ENCODE measurements around the gene LRRTM3. TPM values are rescaled to one million over a fixed set of nuclear protein-coding genes. Genes with fewer than 3 reads are reported as not detected.

Gene LRRTM3
- total and polyA plus RNA-seq, 11 donors: not detected

DNA sequence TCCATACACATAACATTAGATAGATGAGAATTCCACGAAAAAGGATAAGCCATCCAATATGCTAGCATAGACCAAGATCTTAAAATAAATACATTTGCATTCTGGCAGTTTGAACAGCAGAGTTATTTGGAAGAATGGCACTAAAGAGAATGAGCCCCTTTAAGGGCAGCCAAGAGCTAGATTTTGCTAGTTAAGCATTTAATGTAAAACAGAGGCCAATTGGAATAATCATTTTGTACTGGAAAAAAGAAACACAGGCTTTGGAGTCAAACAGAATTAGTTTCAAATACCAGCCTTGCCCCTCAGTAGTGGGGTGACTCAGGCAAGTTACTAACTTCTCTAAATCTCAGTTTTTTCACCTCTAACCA, 56.2 kb downstream of the LRRTM3 start:
- no peaks in the 10 kb centered on the region for H3K9me3 ChIP-seq
- 88 to 95% (median 93%) methylated on average over 1 of the region's 1 CpG for WGBS, 4 donors
- DNase-seq: no peak
- no peaks in the 10 kb centered on the region for H3K27me3 ChIP-seq
- no peaks in the 10 kb centered on the region for H3K36me3 ChIP-seq
- no peak overlapping the region for H3K4me3 ChIP-seq
- intact Hi-C loops (cut with DNase I): no loop called here
- TF ChIP-seq, protein P1, sequence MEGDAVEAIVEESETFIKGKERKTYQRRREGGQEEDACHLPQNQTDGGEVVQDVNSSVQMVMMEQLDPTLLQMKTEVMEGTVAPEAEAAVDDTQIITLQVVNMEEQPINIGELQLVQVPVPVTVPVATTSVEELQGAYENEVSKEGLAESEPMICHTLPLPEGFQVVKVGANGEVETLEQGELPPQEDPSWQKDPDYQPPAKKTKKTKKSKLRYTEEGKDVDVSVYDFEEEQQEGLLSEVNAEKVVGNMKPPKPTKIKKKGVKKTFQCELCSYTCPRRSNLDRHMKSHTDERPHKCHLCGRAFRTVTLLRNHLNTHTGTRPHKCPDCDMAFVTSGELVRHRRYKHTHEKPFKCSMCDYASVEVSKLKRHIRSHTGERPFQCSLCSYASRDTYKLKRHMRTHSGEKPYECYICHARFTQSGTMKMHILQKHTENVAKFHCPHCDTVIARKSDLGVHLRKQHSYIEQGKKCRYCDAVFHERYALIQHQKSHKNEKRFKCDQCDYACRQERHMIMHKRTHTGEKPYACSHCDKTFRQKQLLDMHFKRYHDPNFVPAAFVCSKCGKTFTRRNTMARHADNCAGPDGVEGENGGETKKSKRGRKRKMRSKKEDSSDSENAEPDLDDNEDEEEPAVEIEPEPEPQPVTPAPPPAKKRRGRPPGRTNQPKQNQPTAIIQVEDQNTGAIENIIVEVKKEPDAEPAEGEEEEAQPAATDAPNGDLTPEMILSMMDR (IDR thresholded peaks at IDR 0.05): no peak
- TF ChIP-seq POLR2A (IDR thresholded peaks at IDR 0.05): no peak
- no peak overlapping the region for H3K27ac ChIP-seq
- ATAC-seq: no peak
- peaks cover 0 to 7% (median 0%) of the 10 kb centered on the region in 12 donors for H3K4me1 ChIP-seq

DNA sequence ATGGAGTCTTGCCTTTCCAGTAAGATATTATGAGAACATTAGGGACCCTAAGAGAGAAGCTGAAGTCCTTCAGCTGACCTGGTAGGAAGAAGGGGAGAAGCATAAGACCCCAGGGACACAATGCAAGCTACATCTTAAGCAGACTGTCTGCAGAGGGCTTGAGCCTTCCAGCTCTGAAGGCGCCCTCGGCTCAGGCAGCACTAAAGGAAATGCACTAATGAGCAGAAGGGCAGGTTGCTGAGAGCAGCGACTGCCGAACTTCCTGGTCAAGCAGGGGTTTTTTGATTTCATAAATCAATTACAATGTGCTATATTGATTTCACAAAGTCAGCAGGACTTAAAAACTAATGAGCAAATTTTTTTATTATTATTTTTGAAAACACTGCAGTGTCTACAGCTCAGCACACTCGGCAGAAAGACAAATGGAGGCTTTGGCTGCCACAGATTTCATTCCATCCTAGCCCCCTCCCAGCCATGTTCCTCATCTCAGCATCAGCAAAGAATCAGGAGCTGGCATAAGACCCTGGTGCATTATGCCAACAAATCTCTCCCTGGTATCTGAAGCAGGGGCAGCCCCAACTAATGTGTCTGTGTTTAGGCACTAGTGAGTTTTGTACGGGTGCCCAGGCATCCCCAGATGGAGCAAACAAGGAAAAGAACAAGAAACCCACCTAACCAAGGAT, 57.1 kb downstream of the LRRTM3 start:
- TF ChIP-seq POLR2A (IDR thresholded peaks at IDR 0.05): no peak
- TF ChIP-seq, protein P1 (IDR thresholded peaks at IDR 0.05): no peak
- DNase-seq (no peak), ATAC-seq (no peak)
- Histone ChIP-seq H3K4me3 (no peak overlapping the region), H3K27ac (no peak overlapping the region), H3K4me1 (peaks cover 0 to 7% (median 0%) of the 10 kb centered on the region in 12 donors), H3K27me3 (no peaks in the 10 kb centered on the region), H3K36me3 (no peaks in the 10 kb centered on the region), H3K9me3 (no peaks in the 10 kb centered on the region)
- intact Hi-C loops (cut with DNase I): no loop called here
- 54 to 62% (median 55%) methylated on average over 6 of the region's 6 CpGs for WGBS, 4 donors

DNA sequence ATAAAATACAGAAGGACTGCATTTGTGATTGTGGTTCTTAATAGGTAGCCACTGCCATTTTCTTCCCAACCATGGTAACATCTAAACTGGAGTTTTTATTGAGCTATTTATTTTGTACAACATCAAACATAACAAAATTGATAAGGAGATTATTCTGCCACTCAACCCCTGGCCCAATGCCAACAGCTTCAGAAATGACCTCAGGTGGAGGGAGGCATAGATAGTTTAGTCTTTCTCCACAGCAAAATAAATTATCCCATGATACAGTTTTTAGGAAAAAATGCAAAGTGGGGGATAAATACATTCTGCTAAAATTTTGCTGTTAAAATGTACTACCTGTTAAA, 57.6 kb downstream of the LRRTM3 start:
- H3K4me3 ChIP-seq: no peak overlapping the region
- TF ChIP-seq, protein P1 (IDR thresholded peaks at IDR 0.05): no peak
- no peak for TF ChIP-seq POLR2A (IDR thresholded peaks at IDR 0.05)
- intact Hi-C loops (cut with DNase I): no loop called here

DNA sequence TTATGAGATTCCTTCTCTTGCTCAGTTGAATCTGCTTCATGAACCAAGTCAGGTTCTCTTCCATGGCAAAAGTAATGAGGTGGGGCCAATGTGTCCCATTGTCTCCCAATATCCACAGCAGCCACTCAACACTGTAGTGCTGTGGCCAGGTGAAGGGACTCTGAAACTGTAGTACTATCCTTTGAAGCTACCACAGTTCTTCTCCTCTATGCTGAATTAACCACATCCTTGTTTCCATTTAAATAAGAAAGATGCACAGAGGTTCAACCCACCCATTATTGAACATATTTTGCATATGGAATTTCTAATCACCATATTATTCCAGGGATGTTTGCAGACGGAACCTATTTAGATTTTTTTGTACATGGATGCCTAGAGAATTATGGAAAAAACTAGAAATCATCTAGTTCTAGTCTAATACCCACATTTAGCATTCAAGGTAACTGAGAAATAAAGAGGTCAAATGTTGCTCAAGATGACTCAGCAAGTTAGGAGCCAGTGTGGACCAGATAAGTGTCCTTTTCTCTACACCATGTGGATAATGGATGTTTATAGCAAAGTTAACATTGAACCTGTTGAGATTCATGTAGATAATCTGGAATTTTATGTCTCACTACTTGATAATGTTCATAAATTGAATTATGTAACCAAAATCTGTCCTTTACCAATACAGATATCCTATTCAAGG, 64.5 kb downstream of the LRRTM3 start:
- no peaks in the 10 kb centered on the region for H3K36me3 ChIP-seq

More for the DNA sequence above, 57.6 kb downstream of the LRRTM3 start:
- ATAC-seq (no peak), DNase-seq (no peak)
- Histone ChIP-seq H3K9me3 (no peaks in the 10 kb centered on the region), H3K4me1 (peaks cover 0 to 7% (median 0%) of the 10 kb centered on the region in 12 donors), H3K27ac (no peak overlapping the region), H3K36me3 (no peaks in the 10 kb centered on the region), H3K27me3 (no peaks in the 10 kb centered on the region)

More for the DNA sequence above, 64.5 kb downstream of the LRRTM3 start:
- H3K4me3 ChIP-seq: no peak overlapping the region
- H3K9me3 ChIP-seq: no peaks in the 10 kb centered on the region
- H3K4me1 ChIP-seq: peaks cover 0 to 4% (median 0%) of the 10 kb centered on the region in 12 donors
- no peak overlapping the region for H3K27ac ChIP-seq
- intact Hi-C loops (cut with DNase I): no loop called here
- ATAC-seq (no peak), DNase-seq (no peak)
- no peak for TF ChIP-seq POLR2A (IDR thresholded peaks at IDR 0.05)
- TF ChIP-seq, protein P1 (IDR thresholded peaks at IDR 0.05): no peak
- no peaks in the 10 kb centered on the region for H3K27me3 ChIP-seq
- 72 to 81% (median 80%) methylated on average over 1 of the region's 1 CpG for WGBS, 4 donors

Measured in heart left ventricle (tissue), 16 donors.